GM23338 (cell line): ENCODE data around the gene FBXO9.

ENCODE experiments used
- CREB1 ChIP-seq: fragments of 250-450 bp; sonication (Bioruptor Pico); IDR thresholded peaks from 2 replicates; pipeline ENCODE4 v1.5.0; 2020; ENCODE audit warnings: low read depth, mild to moderate bottlenecking, moderate library complexity
- CTCF ChIP-seq, 2 experiments: fragments of 200-600 bp in 1 of 2; sonication (generic) in 1 of 2; conservative IDR thresholded peaks; 2 replicates each; pipeline versions ENCODE4 v1.5.1 to v1.6.1; 2016 to 2017; ENCODE audit warnings: antibody characterized with exemption in 2 of 2, low read depth in 2 of 2, mild to moderate bottlenecking in 2 of 2, moderate library complexity in 1 of 2
- EZH2 ChIP-seq: fragments of 200-600 bp; sonication (generic); IDR thresholded peaks from one replicate; pipeline ENCODE4 v1.8.0; 2017; ENCODE audit warnings: antibody characterized with exemption, mild to moderate bottlenecking, low read depth; ENCODE audit not compliant: unreplicated experiment
- EZH2phosphoT487 ChIP-seq: fragments of 200-600 bp; sonication (generic); IDR thresholded peaks from one replicate; pipeline ENCODE4 v1.8.1; 2018; ENCODE audit warnings: antibody characterized with exemption; ENCODE audit not compliant: unreplicated experiment
- POLR2AphosphoS5 ChIP-seq: IDR thresholded peaks from 2 replicates; pipeline ENCODE4 v1.6.1; 2016; ENCODE audit warnings: antibody characterized with exemption, low read depth
- ZNF331 ChIP-seq: fragments of 250-450 bp; sonication (Bioruptor Pico); IDR thresholded peaks from 2 replicates; pipeline ENCODE4 v1.5.0; 2020; ENCODE audit warnings: low read depth, mild to moderate bottlenecking, moderate library complexity
- TF ChIP-seq, protein P1 (sequence below): IDR thresholded peaks from one replicate; pipeline ENCODE4 v1.6.1; 2018; ENCODE audit warnings: antibody characterized with exemption; ENCODE audit not compliant: unreplicated experiment

GRCh38 chr6:53056273-53056672 is 8.9 kb upstream of the FBXO9 start:
- TF ChIP-seq EZH2phosphoT487 (no peak), CTCF (conservative IDR thresholded peaks at IDR 0.05; ENCODE audit: low read depth in 2 of 2) (no peak), ZNF331 (CRISPR knock-in tag) (no peak), EZH2 (no peak), CREB1 (CRISPR knock-in tag) (no peak), POLR2AphosphoS5 (no peak)
- TF ChIP-seq, protein P1, sequence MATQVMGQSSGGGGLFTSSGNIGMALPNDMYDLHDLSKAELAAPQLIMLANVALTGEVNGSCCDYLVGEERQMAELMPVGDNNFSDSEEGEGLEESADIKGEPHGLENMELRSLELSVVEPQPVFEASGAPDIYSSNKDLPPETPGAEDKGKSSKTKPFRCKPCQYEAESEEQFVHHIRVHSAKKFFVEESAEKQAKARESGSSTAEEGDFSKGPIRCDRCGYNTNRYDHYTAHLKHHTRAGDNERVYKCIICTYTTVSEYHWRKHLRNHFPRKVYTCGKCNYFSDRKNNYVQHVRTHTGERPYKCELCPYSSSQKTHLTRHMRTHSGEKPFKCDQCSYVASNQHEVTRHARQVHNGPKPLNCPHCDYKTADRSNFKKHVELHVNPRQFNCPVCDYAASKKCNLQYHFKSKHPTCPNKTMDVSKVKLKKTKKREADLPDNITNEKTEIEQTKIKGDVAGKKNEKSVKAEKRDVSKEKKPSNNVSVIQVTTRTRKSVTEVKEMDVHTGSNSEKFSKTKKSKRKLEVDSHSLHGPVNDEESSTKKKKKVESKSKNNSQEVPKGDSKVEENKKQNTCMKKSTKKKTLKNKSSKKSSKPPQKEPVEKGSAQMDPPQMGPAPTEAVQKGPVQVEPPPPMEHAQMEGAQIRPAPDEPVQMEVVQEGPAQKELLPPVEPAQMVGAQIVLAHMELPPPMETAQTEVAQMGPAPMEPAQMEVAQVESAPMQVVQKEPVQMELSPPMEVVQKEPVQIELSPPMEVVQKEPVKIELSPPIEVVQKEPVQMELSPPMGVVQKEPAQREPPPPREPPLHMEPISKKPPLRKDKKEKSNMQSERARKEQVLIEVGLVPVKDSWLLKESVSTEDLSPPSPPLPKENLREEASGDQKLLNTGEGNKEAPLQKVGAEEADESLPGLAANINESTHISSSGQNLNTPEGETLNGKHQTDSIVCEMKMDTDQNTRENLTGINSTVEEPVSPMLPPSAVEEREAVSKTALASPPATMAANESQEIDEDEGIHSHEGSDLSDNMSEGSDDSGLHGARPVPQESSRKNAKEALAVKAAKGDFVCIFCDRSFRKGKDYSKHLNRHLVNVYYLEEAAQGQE = no peak
